Neural progenitor cell (in vitro differentiated cells): Measurements from ENCODE around the gene RSU1. TPM values are rescaled to one million over a fixed set of nuclear protein-coding genes. Genes with fewer than 3 reads are reported as not detected.

Experiments used
- DNase-seq: peaks from one replicate; pipeline ENCODE4 v3.0.0-alpha.2; 2016; ENCODE audit warnings: low spot score
- H2AFZ ChIP-seq: fragments of 200-600 bp; sonication (generic); replicated peaks from 2 replicates; pipeline ENCODE4 v1.6.1; 2016; ENCODE audit warnings: antibody characterized with exemption
- H3F3A ChIP-seq: fragments of 200-600 bp; sonication (generic); 2 replicates; pipeline ENCODE4 v1.6.1; 2016; ENCODE audit warnings: antibody characterized with exemption, low read depth
- H3K27ac ChIP-seq: fragments of 200-600 bp; sonication (generic); 2 replicates; pipeline ENCODE4 v1.5.1; 2016; ENCODE audit warnings: mild to moderate bottlenecking
- H3K27me3 ChIP-seq: fragments of 200-600 bp; sonication (generic); 2 replicates; pipeline ENCODE4 v1.6.1; 2016; ENCODE audit warnings: mild to moderate bottlenecking, moderate library complexity
- H3K36me3 ChIP-seq: fragments of 200-600 bp; sonication (generic); 2 replicates; pipeline ENCODE4 v1.5.1; 2016
- H3K4me1 ChIP-seq: fragments of 200-600 bp; sonication (generic); 2 replicates; pipeline ENCODE4 v1.6.1; 2016; ENCODE audit warnings: mixed run types
- H3K4me2 ChIP-seq: fragments of 200-600 bp; sonication (generic); 2 replicates; pipeline ENCODE4 v1.6.1; 2016
- H3K4me3 ChIP-seq: fragments of 200-600 bp; sonication (generic); 2 replicates; pipeline ENCODE4 v1.5.1; 2016
- H3K79me2 ChIP-seq: fragments of 200-600 bp; sonication (generic); 2 replicates; pipeline ENCODE4 v1.6.1; 2016; ENCODE audit warnings: low read depth
- H3K9ac ChIP-seq: fragments of 200-600 bp; sonication (generic); 2 replicates; pipeline ENCODE4 v1.6.1; 2016
- H3K9me3 ChIP-seq: fragments of 200-600 bp; sonication (generic); 2 replicates; pipeline ENCODE4 v1.5.1; 2016; ENCODE audit warnings: low read depth
- H4K20me1 ChIP-seq: fragments of 200-600 bp; sonication (generic); 2 replicates; pipeline ENCODE4 v1.6.1; 2016; ENCODE audit warnings: low read depth
- H3K27ac Mint-ChIP-seq: 3 replicates; pipeline ENCODE4 v1.8.0; 2021; ENCODE audit warnings: mixed read lengths
- H3K27me3 Mint-ChIP-seq: 2 replicates; pipeline ENCODE4 v1.8.0; 2022; ENCODE audit warnings: low read depth, mild to moderate bottlenecking, inconsistent platforms, moderate library complexity, mixed read lengths; ENCODE audit not compliant: insufficient read depth
- H3K36me3 Mint-ChIP-seq: 3 replicates; pipeline ENCODE4 v1.8.0; 2021; ENCODE audit warnings: mixed read lengths
- H3K4me1 Mint-ChIP-seq: 3 replicates; pipeline ENCODE4 v1.8.0; 2021; ENCODE audit warnings: mixed read lengths
- H3K4me3 Mint-ChIP-seq: 3 replicates; pipeline ENCODE4 v1.8.0; 2021; ENCODE audit warnings: mild to moderate bottlenecking, moderate library complexity, mixed read lengths
- H3K9me3 Mint-ChIP-seq: 3 replicates; pipeline ENCODE4 v1.8.0; 2020; ENCODE audit warnings: mixed read lengths
- CTCF ChIP-seq: fragments of 200-600 bp; sonication (generic); IDR thresholded peaks from 2 replicates; pipeline ENCODE4 v1.5.1; 2017; ENCODE audit warnings: antibody characterized with exemption, mild to moderate bottlenecking
- EZH2 ChIP-seq: fragments of 200-600 bp; sonication (generic); IDR thresholded peaks from 2 replicates; pipeline ENCODE4 v1.6.1; 2017; ENCODE audit warnings: antibody characterized with exemption, mild to moderate bottlenecking, moderate library complexity
- EZH2phosphoT487 ChIP-seq: fragments of 200-600 bp; sonication (generic); IDR thresholded peaks from 2 replicates; pipeline ENCODE4 v1.6.1; 2017; ENCODE audit warnings: antibody characterized with exemption
- total RNA-seq: library from RNA; depleted of rRNA; stranded (reverse); fragments of >200 nt; gene quantifications from 2 replicates; pipeline ENCODE4 v1.2.3, GENCODE V29; 2015; ENCODE audit warnings: low replicate concordance

The RSU1 gene
- total RNA-seq, 1 donor from 2014 or later, result 9.6 TPM

- Mint-ChIP-seq H3K9me3 (no peaks in the 10 kb centered on the region), H3K27ac (no peak overlapping the region), H3K4me3 (no peak overlapping the region), H3K4me1 (no peaks in the 10 kb centered on the region), H3K36me3 (no peaks in the 10 kb centered on the region), H3K27me3 (no peaks in the 10 kb centered on the region)
- Histone ChIP-seq H3F3A (no peaks in the 10 kb centered on the region), H3K4me1 (no peaks in the 10 kb centered on the region), H4K20me1 (no peaks in the 10 kb centered on the region), H2AFZ (no peak overlapping the region), H3K4me2 (no peak overlapping the region), H3K27ac (no peak overlapping the region), H3K9ac (no peak overlapping the region), H3K36me3 (no peaks in the 10 kb centered on the region), H3K79me2 (no peaks in the 10 kb centered on the region), H3K9me3 (no peaks in the 10 kb centered on the region), H3K27me3 (no peaks in the 10 kb centered on the region), H3K4me3 (no peak overlapping the region)
- no peak for TF ChIP-seq EZH2
- no peak for TF ChIP-seq CTCF
- TF ChIP-seq EZH2phosphoT487, result no peak
- DNase-seq, result no peak
These were observed 173.7 kb downstream of the RSU1 start for GRCh38 chr10:16643502-16643901.

GRCh38 chr10:16640153-16640552, 177.1 kb downstream of the RSU1 start:
- no peak overlapping the region for H3K4me3 ChIP-seq
- H3K27ac Mint-ChIP-seq, result no peak overlapping the region
- no peaks in the 10 kb centered on the region for H3F3A ChIP-seq
- no peaks in the 10 kb centered on the region for H3K36me3 Mint-ChIP-seq
- DNase-seq, result no peak
- no peaks in the 10 kb centered on the region for H3K79me2 ChIP-seq
- no peaks in the 10 kb centered on the region for H3K9me3 Mint-ChIP-seq
- H4K20me1 ChIP-seq, result no peaks in the 10 kb centered on the region
- H3K9me3 ChIP-seq, result no peaks in the 10 kb centered on the region
- no peak overlapping the region for H2AFZ ChIP-seq
- no peak for TF ChIP-seq CTCF
- TF ChIP-seq EZH2, result no peak
- no peak for TF ChIP-seq EZH2phosphoT487
- no peak overlapping the region for H3K9ac ChIP-seq
- no peaks in the 10 kb centered on the region for H3K27me3 Mint-ChIP-seq
- no peak overlapping the region for H3K27ac ChIP-seq
- no peaks in the 10 kb centered on the region for H3K36me3 ChIP-seq
- H3K4me2 ChIP-seq, result no peak overlapping the region
- H3K4me3 Mint-ChIP-seq, result no peak overlapping the region
- H3K4me1 ChIP-seq, result no peaks in the 10 kb centered on the region
- H3K27me3 ChIP-seq, result no peaks in the 10 kb centered on the region
- no peaks in the 10 kb centered on the region for H3K4me1 Mint-ChIP-seq

GRCh38 chr10:16639471-16639870, 177.8 kb downstream of the RSU1 start:
- no peaks in the 10 kb centered on the region for H3K36me3 Mint-ChIP-seq
- Histone ChIP-seq H4K20me1 (no peaks in the 10 kb centered on the region), H3K4me3 (no peak overlapping the region), H3K27ac (no peak overlapping the region), H3F3A (no peaks in the 10 kb centered on the region), H3K79me2 (no peaks in the 10 kb centered on the region), H3K9me3 (no peaks in the 10 kb centered on the region), H3K4me1 (no peaks in the 10 kb centered on the region), H3K4me2 (no peak overlapping the region), H3K27me3 (no peaks in the 10 kb centered on the region), H2AFZ (no peak overlapping the region), H3K9ac (no peak overlapping the region), H3K36me3 (no peaks in the 10 kb centered on the region)
- H3K9me3 Mint-ChIP-seq, result no peaks in the 10 kb centered on the region
- DNase-seq, result no peak
- H3K4me1 Mint-ChIP-seq, result no peaks in the 10 kb centered on the region
- no peak overlapping the region for H3K27ac Mint-ChIP-seq
- no peak overlapping the region for H3K4me3 Mint-ChIP-seq
- TF ChIP-seq EZH2phosphoT487, result no peak
- no peak for TF ChIP-seq CTCF
- TF ChIP-seq EZH2, result no peak
- H3K27me3 Mint-ChIP-seq, result no peaks in the 10 kb centered on the region

- Histone ChIP-seq H3K4me2 (no peak overlapping the region), H3K27me3 (no peaks in the 10 kb centered on the region), H3K27ac (no peak overlapping the region), H3K9me3 (no peaks in the 10 kb centered on the region), H3K4me3 (no peak overlapping the region), H2AFZ (no peak overlapping the region), H3K9ac (no peak overlapping the region), H4K20me1 (no peaks in the 10 kb centered on the region), H3K36me3 (no peaks in the 10 kb centered on the region), H3K79me2 (no peaks in the 10 kb centered on the region), H3F3A (no peaks in the 10 kb centered on the region), H3K4me1 (no peaks in the 10 kb centered on the region)
- no peaks in the 10 kb centered on the region for H3K4me1 Mint-ChIP-seq
- TF ChIP-seq EZH2, result no peak
- TF ChIP-seq CTCF, result no peak
- TF ChIP-seq EZH2phosphoT487, result no peak
- H3K27me3 Mint-ChIP-seq, result no peaks in the 10 kb centered on the region
- no peak overlapping the region for H3K4me3 Mint-ChIP-seq
- H3K27ac Mint-ChIP-seq, result no peak overlapping the region
- H3K36me3 Mint-ChIP-seq, result no peaks in the 10 kb centered on the region
- no peaks in the 10 kb centered on the region for H3K9me3 Mint-ChIP-seq
- no peak for DNase-seq
These were observed 184.2 kb downstream of the RSU1 start for GRCh38 chr10:16632996-16633395.
